IPS DF 19.7 (cell line): Measurements from ENCODE around the gene ARIH1.

ENCODE experiments used
- DNase-seq: peaks from one replicate; pipeline ENCODE4 v3.0.0-alpha.2; 2013; ENCODE audit warnings: low read depth, low spot score

ARIH1 gene

DNA sequence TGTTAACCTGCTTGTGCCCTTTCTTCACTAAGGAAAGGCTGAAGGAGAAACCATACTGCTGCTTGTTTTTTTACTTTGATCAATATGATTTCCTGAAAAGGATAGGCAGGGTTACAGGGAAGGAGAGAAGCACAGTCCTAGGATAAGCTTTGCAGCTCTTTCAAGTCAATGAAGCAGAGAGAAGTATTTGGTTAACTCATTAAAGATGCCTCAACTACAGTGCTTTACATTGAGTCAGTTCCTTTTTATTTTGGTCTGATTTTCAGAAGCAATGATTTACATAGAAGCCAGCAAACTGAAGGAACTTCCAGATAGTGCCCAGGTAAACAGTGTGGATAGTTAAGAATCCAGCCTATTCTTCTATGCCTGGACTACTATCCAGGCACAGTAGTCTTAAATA, 64.8 kb downstream of the ARIH1 start:
- DNase-seq, result no peak

- no peak for DNase-seq
Measured at GRCh38 chr15:72540606-72541237, 66.6 kb downstream of the ARIH1 start.

GRCh38 chr15:72541674-72542073, 67.5 kb downstream of the ARIH1 start:
- DNase-seq, result no peak

DNA sequence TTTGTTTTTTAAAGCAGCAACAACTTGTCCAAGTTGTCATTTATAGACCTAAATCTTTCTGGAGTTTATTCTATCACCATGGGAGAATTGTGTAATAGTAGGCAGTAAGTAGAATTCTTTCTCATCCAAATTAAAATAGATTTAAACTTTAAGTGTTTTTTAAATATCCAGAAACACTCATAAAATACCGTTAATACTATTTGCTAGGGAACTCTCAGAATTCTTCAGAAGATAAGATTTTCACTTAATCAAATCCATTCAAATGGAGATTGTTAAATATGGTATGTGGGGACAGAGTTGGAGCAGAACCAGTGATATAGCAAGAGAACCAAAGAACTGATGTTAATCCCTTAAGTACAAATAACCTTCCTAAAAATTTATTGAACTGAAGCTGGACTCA, 71.0 kb downstream of the ARIH1 start:
- DNase-seq, result no peak

GRCh38 chr15:72554471-72555425, 80.6 kb downstream of the ARIH1 start:
- no peak for DNase-seq

DNA sequence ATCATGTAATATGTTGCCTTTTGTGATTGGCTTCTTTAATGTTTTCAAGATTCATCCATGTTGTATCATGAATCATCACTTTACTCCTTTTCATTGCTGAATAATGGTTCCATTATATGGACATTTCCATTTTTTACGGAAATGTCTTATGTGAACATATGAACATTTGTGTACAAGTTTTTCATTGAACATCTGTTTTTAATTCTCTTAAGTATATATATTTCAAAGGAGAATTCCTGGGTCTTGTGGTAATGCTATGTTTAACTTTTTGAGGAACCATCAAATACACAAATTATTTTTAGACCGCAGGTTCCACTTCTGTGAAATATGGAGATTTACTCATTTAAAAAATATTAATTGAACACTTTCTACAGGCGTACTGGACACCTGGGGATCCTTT, 85.7 kb downstream of the ARIH1 start:
- DNase-seq, result no peak

GRCh38 chr15:72560458-72560857, 86.3 kb downstream of the ARIH1 start:
- no peak for DNase-seq

GRCh38 chr15:72562386-72562785, 88.3 kb downstream of the ARIH1 start:
- no peak for DNase-seq

DNA sequence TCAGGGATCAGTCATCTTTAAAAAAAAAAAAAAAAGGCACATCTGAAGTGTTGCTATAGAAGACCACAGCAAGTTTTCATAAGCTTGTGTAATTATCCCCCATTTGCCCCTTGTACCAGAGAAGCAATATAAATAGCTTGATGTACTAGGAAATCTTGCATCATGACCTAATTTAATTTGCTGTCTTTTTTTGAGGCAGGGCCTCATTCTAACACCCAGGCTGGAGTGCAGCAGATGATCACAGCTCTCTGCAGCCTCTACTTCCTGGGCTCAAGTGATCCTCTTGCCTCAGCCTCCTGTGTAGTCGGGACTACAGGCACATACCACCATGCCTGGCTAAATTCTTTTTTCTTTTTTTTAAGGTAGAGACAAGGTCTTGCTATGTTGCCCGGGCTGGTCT, 88.7 kb downstream of the ARIH1 start:
- no peak for DNase-seq

DNA sequence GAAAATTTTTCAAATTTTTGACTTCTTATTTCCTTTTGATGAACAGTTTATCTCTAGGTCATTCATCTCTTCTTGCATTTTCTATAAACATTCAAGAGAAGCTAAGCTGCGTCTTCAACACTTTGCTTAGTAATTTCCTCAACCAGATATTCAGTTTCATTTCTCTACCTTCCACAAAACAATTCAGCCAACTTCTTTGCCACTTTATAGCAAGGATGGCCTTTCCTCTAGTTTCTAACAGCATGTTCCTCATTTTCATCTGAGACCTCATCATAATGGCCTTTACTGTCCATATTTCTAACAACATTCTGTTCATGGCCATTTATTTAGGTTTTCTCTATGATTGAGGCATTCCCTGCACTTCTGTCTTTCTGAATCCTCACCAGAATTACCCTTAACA, 90.0 kb downstream of the ARIH1 start:
- DNase-seq, result no peak

DNA sequence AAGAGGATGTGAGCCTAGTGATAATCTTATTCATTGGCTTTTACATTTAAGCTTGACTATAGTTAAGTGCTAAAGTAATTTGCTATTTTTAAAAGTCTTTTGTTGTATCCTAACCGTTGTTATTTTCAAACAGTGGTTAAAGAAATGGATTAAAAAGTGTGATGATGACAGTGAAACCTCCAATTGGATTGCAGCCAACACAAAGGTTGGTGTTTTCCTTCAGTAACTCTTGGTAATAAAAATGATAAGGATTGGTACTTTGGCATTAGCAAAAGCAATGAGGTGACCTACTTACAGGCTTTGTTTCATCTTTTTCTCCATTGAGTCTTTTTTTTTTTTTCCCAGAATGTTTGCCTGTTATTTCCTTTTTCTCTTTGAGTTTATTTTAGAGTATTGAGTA, 92.8 kb downstream of the ARIH1 start:
- DNase-seq, result no peak

- no peak for DNase-seq
Measured at GRCh38 chr15:72570059-72570458, 95.9 kb downstream of the ARIH1 start.

GRCh38 chr15:72579814-72580213, 105.7 kb downstream of the ARIH1 start:
- no peak for DNase-seq

DNA sequence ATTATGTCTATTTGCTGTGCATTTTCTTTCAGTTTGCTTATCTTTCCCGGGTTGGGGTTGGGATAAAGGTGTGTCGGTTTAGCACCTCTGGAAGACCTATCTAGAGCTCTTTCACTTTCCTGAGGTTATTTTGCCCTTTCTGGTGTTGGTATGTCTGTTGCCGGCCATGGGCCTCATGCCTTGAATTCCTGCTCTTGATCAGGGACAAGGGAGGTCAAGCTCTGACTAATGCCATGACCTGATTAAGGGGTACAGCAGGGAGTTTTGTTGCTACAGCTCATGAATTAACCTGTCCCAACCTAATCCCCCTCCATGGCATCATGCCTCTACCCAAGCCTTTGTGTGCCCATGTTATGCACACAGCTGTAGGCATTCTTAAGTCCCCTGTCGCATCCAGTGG, 109.9 kb downstream of the ARIH1 start:
- no peak for DNase-seq

DNA sequence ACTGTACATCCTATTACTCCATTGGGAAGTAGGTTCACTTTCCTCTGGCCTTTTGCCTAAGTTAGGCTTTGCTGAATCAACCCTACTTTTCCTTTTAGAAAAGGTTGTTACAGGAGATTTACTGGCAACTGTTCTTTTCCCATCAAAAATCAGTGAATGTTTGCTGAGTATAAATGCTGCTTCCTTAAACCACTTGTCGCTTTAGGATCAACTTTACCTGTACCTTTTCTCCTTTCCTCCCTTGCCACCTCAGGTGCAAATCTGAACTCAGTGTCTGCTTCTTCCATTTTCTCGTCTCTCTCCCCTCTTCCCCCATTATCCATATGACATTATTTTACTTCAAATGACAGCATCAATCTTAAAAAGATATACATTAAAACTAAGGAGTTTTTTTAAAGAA, 110.9 kb downstream of the ARIH1 start:
- DNase-seq, result no peak

- DNase-seq, result no peak
Measured at GRCh38 chr15:72585476-72586058, 111.4 kb downstream of the ARIH1 start.

GRCh38 chr15:72588096-72588495, 114.0 kb downstream of the ARIH1 start:
- DNase-seq, result no peak

GRCh38 chr15:72590427-72590826, 116.3 kb downstream of the ARIH1 start:
- no peak for DNase-seq

GRCh38 chr15:72591361-72591760, 117.2 kb downstream of the ARIH1 start:
- no peak for DNase-seq

DNA sequence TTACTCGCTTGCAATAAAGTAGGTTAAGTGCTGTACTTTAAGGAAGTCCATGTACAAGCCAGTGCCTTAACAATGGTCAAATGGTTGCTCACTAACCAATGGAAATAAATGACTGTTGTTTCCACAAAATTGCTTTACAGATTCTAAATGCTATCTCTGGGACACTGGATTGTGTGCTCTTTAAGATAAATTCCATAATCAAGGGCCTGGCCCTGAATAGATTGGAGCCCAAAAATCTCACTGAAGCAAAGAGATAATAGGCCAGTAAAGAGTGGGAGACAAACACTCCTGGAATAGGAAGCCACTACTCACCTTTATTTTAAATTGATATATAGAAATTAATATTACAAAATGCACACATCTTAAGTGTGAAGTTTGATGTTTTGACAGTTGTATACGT, 118.0 kb downstream of the ARIH1 start:
- no peak for DNase-seq

DNA sequence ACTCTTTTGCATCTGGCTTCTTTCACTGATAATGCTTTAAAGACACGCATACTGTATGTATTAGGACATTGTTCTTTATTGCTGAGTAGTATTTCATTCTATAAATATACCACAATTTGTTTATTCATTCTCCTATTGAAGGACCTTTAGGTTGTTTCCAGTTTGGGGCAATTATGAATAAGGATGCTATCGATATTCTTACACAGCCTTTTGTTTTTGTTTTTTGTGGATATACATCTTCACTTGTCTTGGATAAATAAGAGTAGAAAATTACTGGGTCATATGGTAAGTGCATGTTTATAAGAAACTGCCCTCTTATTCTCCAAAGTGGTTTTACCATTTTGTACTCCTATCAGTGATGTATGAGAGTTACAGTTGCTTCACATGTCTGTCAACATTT, 118.5 kb downstream of the ARIH1 start:
- no peak for DNase-seq

GRCh38 chr15:72593838-72594237, 119.7 kb downstream of the ARIH1 start:
- no peak for DNase-seq
